Islet precursor cell (in vitro differentiated cells): Measurements from ENCODE around the gene MOCS3.

ENCODE experiments used
- DNase-seq: peaks from one replicate; pipeline ENCODE4 v3.0.0-alpha.2; 2018

MOCS3 gene

GRCh38 chr20:50982363-50982762 is 23.7 kb downstream of the MOCS3 start:
- no peak for DNase-seq

GRCh38 chr20:50983321-50983720 is 24.7 kb downstream of the MOCS3 start:
- DNase-seq = no peak

GRCh38 chr20:50987493-50988210 is 29.0 kb downstream of the MOCS3 start:
- peak; percentile 88 for DNase-seq

- no peak for DNase-seq
These were observed 32.5 kb downstream of the MOCS3 start for GRCh38 chr20:50991076-50991475.

GRCh38 chr20:50992336-50992732 is 33.7 kb downstream of the MOCS3 start:
- peak; percentile 74 for DNase-seq

GRCh38 chr20:50992733-50993457 is 34.3 kb downstream of the MOCS3 start:
- peak; percentile 89 for DNase-seq

GRCh38 chr20:50993876-50994275 is 35.3 kb downstream of the MOCS3 start:
- no peak for DNase-seq

- DNase-seq = no peak
These were observed 36.9 kb downstream of the MOCS3 start for GRCh38 chr20:50995506-50995905.

GRCh38 chr20:50996901-50997865 is 38.6 kb downstream of the MOCS3 start:
- DNase-seq = no peak

- no peak for DNase-seq
These were observed 40.7 kb downstream of the MOCS3 start for GRCh38 chr20:50999355-50999754.

GRCh38 chr20:51001430-51002265 is 43.0 kb downstream of the MOCS3 start:
- no peak for DNase-seq

GRCh38 chr20:51002633-51003032 is 44.0 kb downstream of the MOCS3 start:
- DNase-seq = no peak

GRCh38 chr20:51003753-51004152 is 45.1 kb downstream of the MOCS3 start:
- DNase-seq = no peak

GRCh38 chr20:51004305-51004727 is 45.7 kb downstream of the MOCS3 start:
- DNase-seq = no peak

- DNase-seq = no peak
These were observed 46.2 kb downstream of the MOCS3 start for GRCh38 chr20:51004781-51005180.

GRCh38 chr20:51005214-51005613 is 46.6 kb downstream of the MOCS3 start:
- no peak for DNase-seq

GRCh38 chr20:51008718-51009117 is 50.1 kb downstream of the MOCS3 start:
- DNase-seq = no peak

- no peak for DNase-seq
These were observed 50.9 kb downstream of the MOCS3 start for GRCh38 chr20:51009303-51010042.

GRCh38 chr20:51010043-51010365 is 51.4 kb downstream of the MOCS3 start:
- no peak for DNase-seq

- no peak for DNase-seq
These were observed 52.3 kb downstream of the MOCS3 start for GRCh38 chr20:51010932-51011331.

GRCh38 chr20:51011479-51011878 is 52.9 kb downstream of the MOCS3 start:
- no peak for DNase-seq

- no peak for DNase-seq
These were observed 53.7 kb downstream of the MOCS3 start for GRCh38 chr20:51012357-51012756.
